ENCODE results near the gene ADAMTSL1.

ADAMTSL1 gene

DNA sequence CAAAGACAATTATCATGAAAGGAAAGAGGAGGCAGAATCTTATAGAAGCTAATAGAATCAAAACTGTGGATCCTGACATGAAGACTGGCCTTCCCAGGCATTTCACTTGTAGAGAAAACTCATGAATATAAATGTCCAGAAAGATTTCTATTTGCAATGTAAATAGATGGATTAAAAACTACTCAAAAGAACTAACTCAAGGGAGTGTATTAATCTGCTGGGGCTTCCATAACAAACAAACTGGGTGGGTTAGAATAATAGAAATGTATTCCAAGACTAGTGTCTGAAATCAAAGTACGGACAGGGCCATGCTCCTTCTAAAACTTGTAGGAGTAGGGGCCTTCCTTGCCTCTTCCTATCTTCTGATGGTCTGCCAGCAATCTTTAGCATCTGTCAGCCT lies 267.4 kb downstream of the ADAMTSL1 start:
- no peak for DNase-seq (ENCODE audit: low read depth)

DNA sequence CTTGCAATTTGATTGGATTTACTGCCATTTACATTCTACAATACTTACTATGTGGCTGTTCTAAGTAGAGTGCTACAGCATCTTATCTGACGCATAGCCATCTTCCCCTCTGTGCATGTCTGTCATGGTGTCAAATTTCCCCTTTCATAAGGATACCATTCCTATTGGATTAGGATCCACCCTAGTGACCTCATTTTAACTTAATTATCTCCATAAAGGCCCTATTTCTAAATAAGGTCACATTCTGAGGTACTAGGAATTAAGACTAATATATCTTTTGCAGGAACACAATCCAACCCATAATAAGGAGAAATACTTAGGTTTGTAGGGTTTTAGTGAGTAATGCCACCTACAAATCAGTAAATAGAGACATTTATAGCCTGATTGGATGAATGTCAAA lies 268.0 kb downstream of the ADAMTSL1 start:
- DNase-seq (ENCODE audit: low read depth): no peak

GRCh38 chr9:18743421-18743820 lies 269.5 kb downstream of the ADAMTSL1 start:
- no peak for DNase-seq (ENCODE audit: low read depth)

DNA sequence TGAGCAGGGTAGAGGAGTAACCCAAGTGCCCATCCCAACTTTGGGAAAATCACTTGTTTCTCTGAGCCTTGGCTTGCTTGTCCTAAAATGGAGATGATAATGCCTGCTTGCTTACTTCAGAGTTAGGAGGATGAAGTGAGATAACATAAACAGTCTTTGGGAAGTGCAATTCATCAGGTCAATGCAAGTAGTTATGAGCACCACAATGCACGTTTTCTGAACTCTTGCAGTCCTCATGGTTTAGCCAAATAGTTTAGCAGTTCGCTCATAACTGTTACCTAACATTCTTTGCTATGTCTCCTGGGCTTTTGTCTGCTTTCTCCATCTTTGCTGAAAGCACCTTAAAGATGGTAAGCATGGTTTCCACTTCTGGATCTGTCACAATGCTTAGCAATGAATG lies 270.0 kb downstream of the ADAMTSL1 start:
- DNase-seq (ENCODE audit: low read depth): no peak

- DNase-seq (ENCODE audit: low read depth): no peak
Observed at GRCh38 chr9:18745710-18746109, 271.8 kb downstream of the ADAMTSL1 start.

DNA sequence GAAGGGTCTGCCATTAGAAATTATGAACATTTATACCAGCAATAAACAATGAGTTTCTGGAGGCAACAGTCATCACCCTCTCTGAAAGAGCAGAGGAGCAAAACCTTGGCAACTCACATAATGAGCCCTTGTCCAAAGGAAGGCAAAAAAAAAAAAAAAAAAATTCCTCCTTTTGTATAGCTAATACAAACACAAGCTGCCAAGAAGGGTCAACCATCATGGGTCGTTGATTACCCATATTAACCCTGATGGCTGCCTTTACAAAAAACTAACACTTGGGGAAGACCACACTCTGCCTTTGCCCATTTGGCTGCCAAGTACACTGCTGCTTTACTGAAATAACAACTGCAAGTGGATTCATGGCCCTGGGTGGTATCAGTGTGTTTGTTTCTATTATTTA lies 272.7 kb downstream of the ADAMTSL1 start:
- no peak for DNase-seq (ENCODE audit: low read depth)

GRCh38 chr9:18747595-18747994 lies 273.6 kb downstream of the ADAMTSL1 start:
- DNase-seq (ENCODE audit: low read depth): no peak

GRCh38 chr9:18748251-18748701 lies 274.3 kb downstream of the ADAMTSL1 start:
- DNase-seq (ENCODE audit: low read depth): no peak

GRCh38 chr9:18749711-18750110 lies 275.8 kb downstream of the ADAMTSL1 start:
- DNase-seq (ENCODE audit: low read depth): no peak

- DNase-seq (ENCODE audit: low read depth): no peak
Observed at GRCh38 chr9:18753904-18754303, 280.0 kb downstream of the ADAMTSL1 start.

GRCh38 chr9:18754537-18754936 lies 280.6 kb downstream of the ADAMTSL1 start:
- no peak for DNase-seq (ENCODE audit: low read depth)

GRCh38 chr9:18755263-18755662 lies 281.3 kb downstream of the ADAMTSL1 start:
- no peak for DNase-seq (ENCODE audit: low read depth)

DNA sequence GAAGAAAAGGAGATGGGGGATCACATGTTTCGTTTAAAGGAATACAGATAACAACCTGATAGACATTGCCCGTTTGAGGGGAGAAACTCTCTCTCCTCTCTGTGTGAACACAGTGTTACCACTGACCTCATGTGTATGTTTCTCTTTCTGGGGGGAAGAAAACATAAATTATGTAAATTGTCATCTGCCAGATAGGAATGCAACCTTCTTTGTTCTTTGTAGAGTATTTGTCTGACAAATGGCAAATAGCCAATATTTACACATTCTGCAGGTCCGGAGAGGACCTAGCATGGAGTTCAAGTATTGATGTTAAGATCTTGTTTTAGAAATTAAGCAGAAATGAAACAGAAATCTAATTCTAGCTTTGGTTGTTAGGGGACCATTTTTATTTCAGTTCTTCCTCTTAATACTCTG lies 282.8 kb downstream of the ADAMTSL1 start:
- no peak for DNase-seq (ENCODE audit: low read depth)

DNA sequence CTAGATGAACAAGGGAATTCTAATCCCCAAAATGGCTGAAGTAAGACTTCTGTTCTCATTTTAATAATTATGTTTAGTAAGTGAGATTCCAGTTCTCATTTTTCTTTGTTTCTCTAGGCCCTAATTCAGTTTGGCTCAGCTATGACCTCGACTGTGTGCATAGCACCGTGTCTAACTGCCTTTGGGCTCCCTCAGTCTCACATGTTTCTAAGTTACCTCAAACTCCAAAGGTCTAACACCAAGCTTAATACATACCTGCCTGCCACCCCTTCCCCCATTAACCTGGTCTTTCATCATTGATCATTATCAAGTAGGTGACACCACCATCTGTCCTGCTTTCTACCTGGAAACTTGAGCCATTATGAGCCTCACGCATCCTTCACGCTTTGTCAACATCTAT lies 285.9 kb downstream of the ADAMTSL1 start:
- no peak for DNase-seq (ENCODE audit: low read depth)

- DNase-seq (ENCODE audit: low read depth): no peak
Observed at GRCh38 chr9:18761742-18762300, 287.9 kb downstream of the ADAMTSL1 start.

GRCh38 chr9:18766989-18767550 lies 293.1 kb downstream of the ADAMTSL1 start:
- no peak for DNase-seq (ENCODE audit: low read depth)

- DNase-seq (ENCODE audit: low read depth): no peak
Observed at GRCh38 chr9:18768951-18769622, 295.1 kb downstream of the ADAMTSL1 start.

GRCh38 chr9:18770131-18770908 lies 296.4 kb downstream of the ADAMTSL1 start:
- DNase-seq (ENCODE audit: low read depth): no peak

DNA sequence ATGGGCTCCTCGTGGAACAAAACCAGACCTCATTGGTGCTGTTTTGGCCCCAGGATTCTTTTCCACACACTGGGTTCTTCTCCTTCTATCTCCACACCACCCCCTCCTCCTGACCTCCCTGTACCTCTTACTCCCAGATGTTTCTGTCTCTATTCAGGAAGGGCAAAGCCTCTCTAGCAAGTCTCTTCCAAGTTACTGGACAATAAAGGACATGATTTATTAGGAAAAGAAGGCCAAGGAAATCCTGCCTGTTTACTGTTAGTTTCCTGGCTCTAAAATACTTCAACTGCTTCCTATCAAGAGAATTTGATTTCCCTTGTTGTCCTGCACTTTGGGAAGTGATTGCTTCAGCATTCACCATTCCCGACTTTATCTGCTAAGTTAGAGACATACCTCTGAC lies 297.1 kb downstream of the ADAMTSL1 start:
- DNase-seq (ENCODE audit: low read depth): no peak

DNA sequence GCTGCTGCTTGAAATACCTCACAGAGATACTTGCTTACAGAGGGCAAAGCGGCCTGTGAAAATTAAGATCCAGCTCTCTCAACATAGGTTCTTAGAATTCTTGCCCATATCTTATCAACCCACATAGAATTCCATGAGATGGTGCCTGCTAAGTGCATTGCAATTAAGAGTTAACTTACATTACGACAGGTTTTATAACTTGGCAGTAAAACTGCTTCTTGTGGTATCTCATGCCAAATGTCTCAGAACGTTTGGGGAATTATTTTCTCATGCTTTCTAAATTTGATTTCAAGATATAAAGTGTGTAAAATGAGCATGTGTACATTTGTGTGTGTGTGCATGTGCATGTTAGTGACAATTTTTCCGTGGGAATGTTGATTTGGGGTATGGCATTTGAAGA lies 297.8 kb downstream of the ADAMTSL1 start:
- DNase-seq (ENCODE audit: low read depth): no peak

- DNase-seq (ENCODE audit: low read depth): no peak
Observed at GRCh38 chr9:18775241-18775640, 301.3 kb downstream of the ADAMTSL1 start.

DNA sequence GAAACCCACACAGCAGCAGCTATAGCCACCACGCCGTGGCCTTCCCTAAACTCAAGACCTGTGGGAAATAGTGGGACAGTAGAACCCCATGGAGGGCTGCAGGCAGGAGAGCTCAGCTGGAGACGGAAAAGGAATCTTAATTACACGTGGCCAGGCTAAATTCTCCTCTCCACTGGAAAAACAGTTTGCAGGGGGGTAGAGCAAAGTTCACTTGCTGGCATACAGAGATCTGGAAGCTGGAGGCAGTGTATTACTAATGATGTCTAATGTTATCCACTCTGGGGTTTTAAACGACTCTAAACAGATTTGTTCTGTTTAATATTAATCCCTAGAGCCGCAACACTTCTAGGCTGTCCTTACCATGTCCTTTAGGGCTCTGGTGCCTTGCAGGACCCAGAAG lies 302.0 kb downstream of the ADAMTSL1 start:
- no peak for DNase-seq (ENCODE audit: low read depth)

All from HS-5 (cell line).